Tongue (tissue), 2 donors: ENCODE measurements around the gene COL23A1. TPM values are rescaled to one million over a fixed set of nuclear protein-coding genes. Genes with fewer than 3 reads are reported as not detected.

Experiments used
- DNase-seq: peaks from one replicate; pipeline ENCODE4 v3.0.0-alpha.2; 2015
- total RNA-seq: library from RNA; depleted of rRNA; stranded (reverse); fragments of >200 nt; gene quantifications from one replicate; pipeline ENCODE4 v1.2.3, GENCODE V29; 2014

COL23A1 gene
- total RNA-seq, 1 donor from 2014 or later: 5.4 TPM

DNA sequence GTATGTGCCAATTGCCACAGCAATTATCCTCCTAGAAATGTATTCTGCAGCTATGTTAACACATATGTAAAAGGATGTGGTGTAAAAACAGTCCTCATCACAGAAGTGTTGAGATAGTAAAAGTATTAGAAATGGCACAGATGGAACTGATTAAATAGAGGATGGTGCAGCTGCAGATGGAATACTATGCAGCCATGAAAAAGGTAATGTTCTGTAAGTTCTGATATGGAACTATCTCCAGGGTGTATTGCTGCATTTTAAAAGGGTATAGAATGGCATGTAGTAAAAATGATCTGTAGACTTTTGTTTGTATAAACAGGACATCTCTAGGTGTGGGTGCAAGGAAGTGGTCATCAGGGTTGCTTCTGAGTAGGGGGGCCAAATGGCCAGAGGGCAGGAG lies 294.6 kb downstream of the COL23A1 start:
- no peak for DNase-seq

DNA sequence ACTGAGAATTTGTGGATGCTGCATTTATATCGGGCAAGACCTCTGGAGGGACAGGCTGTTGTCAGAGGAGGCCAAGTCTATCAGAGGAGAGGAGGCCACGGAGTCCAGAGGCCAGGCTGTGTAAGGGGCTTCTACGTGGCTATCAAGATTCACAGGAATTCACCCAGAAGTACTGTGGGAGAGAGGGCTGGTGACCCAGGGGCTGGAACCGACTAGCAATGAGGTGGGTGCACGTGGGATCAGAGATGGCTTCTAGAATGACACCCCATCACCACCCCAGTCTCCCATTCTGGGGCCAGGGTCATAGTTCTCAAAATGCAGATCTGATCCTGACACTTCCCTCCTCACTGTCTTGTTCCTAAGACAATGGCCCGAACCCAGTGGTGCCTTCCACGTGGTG lies 296.4 kb downstream of the COL23A1 start:
- no peak for DNase-seq

DNA sequence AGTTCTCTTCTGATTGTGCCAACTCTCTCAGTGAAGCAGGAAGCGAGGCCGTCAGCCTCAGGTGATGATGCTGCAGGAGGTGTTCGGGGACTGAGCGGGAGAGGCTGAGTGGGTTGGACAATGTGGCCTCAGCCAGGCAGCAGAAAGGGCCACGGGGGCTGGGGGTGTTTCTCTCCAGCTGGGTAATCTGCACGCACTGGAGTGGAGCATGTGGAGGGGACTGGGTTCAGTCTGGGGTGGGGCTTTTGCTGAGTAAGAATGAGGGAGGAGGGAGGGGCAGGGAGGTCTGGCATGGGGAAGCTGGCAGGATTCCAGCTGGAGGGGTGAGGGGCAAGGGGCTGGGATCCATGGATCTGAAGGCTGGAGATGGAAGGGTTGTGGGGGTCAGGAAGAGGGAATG lies 296.8 kb downstream of the COL23A1 start:
- no peak for DNase-seq

DNA sequence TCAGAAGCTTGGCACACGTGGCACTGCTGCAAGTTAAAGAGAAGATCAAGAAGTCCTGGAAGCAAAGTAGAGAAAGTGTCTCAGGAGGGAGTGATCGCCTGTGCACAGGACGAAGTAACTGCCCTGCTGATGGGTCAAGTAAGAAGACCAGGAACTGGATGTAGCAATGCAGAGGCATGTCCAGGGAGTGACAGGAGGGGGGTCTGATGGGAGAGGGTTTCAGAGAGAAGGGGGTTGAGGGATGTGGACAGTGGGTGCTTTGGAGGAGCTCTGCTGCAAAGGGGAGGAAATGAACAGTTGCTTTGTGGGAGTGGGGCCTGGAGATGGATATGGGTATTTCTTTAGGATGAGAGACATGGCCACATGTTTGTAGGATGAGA lies 297.4 kb downstream of the COL23A1 start:
- DNase-seq: no peak

DNA sequence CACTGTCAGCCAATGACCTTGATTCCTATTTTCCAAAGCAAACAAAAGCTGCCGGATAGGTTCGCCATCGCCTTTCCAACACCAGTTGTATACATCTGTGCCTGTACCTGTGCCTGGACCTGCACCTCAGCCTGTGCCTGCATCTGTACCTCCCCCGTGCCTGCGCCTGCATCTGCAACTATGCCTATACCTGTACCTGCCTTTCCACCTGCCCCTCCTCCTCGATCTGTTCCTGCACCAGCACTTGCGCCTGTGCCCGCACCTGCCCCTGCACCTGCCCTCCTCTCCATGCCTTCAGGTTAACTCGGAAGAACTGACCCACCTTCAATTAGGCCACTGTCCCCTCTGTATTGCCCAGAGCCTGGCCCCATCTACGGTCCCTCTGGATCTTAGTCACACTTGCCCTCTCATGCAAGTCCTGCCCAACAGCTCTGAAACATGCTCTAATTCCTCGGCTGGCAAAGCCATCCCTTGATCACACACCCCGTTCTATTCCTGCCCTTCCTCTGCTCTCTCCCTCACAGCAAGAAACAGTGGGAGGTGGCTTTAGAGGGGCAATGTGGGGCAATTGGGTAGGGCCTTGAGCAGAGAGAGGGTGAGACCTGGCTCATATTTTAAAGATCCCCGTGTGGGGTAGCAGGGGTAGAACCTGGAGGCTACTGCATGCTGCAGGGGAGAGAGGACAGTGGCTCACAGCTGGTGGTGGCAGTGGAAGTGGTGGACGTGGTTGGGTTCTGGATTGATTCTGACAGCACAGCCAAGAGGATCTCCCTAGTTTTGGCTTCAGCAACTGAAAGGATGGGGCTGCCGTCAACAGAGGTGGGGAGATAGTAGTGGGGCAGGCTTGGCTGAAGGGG lies 298.0 kb downstream of the COL23A1 start:
- DNase-seq: no peak

DNA sequence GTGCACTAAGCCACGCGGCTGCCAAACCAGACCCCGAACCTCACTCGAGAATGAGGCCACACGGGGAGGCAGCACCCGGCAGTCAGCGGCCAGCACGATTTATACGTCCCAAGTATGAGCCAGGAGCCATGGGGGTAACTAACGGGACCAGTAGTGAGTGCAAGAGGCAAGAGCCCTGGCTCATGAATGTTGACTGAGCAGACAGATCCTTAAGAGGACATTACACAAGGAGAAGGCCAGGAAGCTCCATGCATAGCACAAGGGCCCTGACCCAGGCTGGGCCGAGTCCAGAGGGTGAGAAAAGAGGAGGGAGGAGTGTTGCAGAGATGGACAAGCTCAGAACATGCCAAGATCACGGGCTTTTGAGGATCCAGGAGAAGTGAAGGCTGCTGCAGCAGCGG lies 299.0 kb downstream of the COL23A1 start:
- no peak for DNase-seq

DNA sequence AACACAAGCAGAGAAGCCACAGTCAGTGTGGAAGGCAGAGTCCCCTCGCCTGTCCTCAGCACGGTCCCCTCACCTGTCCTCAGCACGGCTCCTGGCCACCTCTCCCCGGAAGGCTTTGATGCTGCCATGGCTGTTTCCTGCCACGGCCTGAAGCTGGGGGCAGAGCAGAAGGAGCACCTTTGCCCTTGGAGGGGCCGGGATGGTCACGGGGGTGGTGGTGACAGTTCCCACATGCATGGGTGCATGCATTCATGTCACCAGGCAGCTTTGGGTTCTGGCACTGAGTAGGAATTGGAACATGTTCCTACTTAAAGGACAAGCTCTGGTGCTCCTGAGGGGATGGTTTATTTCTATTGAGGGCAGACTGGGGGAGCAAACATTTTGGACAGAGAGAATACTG lies 299.8 kb downstream of the COL23A1 start:
- no peak for DNase-seq

DNA sequence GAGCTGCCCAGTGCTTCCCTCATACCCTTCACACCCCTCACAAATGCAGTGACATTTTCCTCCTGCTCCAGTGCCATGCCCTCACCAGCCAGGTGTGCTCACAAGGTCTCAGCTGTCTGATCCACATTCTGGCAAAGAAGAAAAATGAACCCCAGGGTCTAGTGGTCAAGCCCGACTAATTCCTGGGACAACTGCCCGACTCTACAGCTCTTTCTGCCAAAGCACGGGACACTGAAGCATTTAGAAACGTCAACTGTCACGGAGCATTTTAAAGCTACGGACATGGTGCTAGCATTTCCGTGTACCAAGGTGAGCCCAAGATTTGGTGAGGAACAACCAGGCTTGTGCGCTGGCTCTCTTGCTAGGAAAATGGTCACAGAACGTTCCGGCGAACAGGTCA lies 300.8 kb downstream of the COL23A1 start:
- DNase-seq: no peak

DNA sequence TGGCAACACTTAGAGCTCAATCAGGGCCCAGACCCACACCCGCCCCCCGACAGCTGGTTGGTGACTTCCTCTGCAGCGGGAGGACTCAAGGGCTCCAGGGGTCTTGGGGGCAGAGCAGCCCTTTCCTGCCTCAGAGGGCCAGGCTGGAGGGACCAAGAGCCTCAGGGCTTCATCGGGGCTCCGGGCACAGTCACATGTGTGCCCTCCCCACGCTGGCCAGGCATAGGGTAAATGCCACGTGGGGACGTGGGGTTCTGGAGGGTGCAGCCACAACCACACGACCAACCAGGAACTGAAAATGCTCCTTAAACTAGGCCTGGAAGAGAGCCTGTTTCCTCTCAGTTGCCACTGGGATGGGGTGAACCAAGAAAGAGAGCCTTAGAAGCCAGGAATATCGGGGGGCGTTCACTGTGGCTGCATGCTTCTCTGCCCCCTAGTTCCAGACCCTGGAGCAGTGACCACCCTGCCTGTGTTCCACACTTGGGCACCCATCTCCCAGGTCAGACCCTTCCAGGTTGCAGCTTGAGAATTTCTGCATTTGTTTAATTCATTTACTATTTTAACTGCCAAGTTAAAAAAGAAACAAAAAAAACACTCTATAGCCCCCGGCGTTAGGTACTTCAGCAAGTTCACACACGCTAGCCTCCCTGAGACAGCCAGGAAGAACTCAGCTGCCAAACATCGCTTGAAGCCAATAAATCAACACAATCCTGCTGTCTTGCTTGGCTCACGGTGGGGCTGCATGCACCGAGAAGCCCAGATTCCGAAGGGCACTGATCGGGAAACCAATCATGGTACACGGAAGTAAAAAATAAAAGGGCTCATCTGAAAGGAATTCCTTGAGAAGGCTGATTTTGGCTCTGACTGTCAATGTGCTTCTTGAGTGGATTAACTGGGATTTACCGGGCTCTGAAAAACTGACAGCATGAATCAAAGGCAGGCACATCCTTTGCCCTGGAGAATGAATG lies 301.5 kb downstream of the COL23A1 start:
- peak; percentile 80 for DNase-seq

DNA sequence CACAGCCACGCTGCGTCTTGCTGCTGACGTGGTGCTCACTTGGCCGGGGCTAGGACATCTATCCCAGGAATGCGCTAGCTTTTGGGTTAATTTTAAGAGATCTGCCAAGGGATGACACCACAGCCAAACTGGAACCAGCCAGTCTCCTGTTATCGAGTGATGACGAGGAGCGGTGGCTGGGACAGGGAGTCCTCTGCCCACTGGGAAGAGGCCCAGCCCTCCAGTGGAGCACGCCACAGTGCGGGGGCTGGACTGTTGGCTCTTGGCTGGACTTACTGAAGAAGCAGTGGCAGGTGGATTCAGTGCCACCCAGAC lies 302.4 kb downstream of the COL23A1 start:
- DNase-seq: no peak

DNA sequence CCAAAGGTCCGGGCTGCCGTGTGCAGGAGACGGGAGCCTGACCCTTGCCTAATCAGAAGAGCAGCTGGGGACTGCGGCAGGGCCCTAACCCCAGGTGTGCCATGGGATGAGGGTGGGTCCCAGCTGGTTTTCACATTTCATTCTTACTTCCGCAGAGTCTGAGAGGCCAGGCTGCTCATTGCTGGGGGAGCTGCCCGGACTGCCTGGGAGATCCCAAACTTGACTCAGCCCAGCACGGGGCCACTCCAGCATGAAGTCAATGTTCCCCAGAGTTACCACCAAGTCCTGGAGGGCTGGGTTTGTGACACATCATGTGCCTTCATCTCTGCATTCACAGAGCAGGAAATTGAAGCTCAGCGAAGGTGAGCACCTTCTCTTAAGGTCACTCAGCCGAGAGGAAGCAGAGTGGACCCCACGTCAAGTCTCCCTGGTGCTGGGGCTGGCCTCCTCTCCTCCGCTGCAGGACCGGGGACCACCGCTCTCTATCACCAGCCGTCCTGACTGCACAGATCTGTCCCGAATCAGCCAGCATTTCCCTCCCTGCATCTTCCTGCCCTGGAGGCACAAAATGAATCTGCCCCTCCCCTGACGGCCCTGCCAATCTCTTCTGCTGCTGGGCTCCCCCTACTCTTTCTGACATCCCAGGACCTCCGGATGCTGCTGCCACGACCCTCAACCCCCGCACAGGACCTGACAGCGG lies 303.0 kb downstream of the COL23A1 start:
- no peak for DNase-seq

DNA sequence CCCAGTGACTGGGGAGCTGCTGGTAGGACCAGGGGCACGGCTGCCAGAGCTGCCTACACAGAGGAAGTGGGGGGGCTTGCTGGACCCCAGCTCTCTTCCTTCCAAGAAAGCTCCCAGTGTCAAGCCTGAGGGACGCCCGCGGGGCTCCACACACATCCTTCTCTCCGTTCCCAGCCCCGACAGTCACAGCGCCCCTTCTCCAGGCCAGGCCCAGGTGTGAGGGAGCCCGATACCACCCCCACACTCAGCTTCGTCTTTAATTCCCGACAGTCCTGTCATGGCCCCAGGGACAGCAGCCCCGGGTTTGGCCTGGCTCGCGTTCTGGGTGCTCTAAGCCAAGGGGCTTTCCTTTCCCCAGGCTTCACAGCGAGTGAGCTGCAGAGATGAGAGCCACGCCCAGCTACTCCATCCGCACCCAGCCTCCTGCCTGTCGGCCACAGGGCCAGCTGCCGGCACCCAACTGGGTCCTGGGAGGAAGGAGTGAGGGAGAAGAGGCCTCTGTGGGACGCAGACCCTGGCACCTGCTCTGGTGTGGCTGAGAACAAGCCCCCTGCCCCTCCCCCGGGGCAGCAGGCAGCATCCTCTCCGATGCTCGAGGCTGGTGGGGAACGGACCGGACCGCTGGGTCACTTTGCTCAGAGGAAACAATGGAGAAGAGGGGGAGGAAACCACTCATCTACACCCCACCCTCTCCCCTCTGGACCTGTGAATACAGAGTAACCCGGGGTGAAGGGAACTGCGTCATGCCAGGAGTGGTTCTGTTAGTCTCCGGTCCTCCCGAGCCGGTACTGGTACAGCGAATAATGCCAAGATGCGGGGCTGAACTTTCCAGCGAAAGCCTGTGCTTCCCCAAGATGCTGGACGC lies 303.7 kb downstream of the COL23A1 start:
- DNase-seq: no peak

DNA sequence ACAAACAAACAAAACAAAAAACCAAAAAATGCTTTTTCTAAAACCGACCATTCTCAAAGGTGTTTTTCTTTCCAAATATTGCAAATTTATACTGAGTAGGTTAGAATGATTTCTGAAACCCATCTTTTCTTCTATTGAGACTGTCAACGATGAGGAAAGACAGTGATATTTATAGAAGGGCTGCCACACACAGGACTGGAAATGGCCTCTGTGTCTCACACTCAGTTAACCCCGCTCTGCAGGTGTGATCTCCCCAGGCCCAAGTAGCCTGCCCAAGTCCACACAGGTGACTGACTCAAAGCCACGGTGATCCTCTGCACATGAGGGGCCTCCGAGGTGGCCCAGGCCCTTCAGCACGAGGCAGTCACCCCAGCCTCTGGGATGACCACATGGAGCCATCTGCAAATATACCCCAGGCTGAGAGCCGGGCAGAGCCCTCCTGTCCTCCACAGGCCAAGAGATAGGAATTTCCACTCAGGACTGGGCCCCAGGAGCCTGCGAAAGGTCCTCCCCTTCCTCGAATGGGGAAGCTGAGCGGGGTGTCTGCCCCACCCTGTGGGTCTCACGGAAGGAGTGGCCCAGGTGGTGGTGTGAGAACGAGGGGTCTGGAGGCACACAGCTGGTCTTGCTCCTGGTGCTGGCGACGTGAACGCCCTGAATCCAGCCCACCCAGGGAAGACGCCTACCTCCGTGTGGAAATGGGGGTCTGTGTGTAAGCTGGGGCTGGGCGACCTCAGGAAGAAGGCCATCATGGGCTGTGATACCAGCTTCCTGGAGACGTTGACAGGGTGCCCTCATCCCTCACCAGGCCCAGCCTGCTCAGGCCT lies 304.6 kb downstream of the COL23A1 start:
- no peak for DNase-seq

DNA sequence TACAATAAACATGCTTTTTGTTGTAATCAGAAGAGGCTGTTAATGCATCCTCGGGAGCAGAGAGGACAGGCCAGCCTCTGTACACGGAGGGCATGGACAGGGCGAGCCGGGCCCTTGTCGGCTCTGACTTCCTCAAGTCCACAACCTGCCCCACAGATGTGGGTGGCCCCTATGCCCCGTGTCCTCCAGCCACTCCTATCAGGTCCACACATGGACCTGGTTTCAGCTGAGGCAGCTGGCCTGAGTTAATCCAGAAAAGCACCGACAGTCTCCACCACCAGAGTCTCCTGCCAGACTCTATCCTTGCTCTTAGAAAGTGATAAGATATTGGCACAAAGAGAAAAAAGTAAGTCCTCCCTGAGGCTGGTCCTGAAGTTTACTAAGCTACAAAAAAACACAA lies 305.2 kb downstream of the COL23A1 start:
- DNase-seq: no peak

DNA sequence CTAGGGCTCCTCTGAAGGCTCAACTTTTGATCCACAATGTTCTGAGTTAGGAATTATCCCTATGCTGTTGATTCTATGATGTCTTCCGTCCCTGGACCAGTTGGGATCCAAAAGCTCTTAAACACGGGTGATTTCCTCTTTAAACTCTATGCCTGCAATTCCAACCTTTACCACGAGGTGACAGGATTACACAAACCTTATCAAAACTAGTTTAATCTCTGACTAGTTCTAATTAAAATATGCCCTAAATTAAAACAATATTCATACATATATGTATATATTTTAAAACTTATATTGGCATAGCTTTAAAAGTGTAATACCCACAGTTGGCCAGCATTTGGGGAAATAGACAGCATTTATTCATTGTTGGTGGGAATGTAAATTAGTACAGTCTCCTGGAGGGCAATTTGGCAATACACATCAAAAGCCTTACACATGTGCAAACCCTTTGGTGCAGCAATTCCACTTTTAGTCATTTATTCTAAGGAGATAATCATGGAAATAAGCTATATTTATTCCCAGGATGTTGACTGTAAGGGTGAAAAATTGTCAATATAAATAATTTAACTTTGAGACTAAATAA lies 306.0 kb downstream of the COL23A1 start:
- DNase-seq: peak; percentile 31

DNA sequence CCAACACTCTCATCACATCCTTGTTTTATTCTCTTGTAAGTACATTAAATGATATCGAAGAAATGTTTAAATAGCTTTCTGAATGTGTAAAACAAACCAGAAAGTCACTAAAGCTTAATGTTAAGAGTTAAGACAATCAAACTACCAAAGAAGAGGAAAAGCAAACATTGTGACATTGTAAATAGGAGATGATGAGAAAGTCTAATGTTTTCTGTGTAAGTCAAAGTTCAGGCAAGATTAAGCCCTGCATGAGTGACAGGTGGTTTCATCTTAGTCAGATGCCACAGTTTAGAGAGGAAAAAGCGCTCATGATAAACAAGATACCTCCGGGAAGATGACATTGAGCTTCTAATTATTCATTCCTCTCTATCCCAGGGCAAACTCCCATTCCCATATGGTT lies 306.7 kb downstream of the COL23A1 start:
- no peak for DNase-seq

DNA sequence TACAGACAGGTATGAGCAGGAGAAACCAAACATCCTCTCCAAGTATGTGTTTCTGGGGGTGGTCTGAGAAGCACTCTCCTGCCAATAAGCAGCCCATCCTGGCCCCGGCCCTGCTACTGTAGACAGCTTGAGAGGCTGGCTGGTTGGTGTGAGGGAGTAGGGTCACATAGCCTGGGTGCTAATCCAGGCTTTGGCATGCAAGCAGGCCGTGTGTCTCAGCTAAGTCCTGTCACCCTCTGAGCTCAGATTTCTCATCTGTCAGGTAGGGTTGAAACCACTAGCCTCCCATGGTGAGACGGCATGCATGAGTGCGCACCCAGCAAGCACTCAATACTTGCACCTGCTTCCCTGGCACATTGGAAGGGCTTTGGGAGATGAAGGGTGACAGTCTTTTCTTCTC lies 307.8 kb downstream of the COL23A1 start:
- DNase-seq: no peak

DNA sequence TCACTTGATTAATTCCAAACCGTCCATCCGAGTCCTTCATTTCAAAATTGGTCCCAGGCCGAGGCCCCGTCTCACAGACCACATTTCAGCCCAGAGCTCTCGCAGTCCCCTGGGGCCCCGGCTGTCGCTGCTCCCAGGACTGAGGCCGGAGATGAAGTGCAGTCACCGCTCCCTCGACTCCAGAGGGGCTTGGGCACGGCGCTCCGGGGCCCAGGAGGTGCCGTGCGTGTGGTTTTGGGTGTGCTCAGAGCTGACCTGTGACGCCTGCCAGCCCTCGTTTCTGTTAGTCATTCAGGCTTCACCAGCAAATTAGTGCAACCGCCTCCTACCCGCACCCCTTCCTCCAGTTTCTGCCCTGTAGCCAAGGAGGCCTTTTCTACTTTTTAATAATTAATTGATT lies 308.9 kb downstream of the COL23A1 start:
- no peak for DNase-seq

DNA sequence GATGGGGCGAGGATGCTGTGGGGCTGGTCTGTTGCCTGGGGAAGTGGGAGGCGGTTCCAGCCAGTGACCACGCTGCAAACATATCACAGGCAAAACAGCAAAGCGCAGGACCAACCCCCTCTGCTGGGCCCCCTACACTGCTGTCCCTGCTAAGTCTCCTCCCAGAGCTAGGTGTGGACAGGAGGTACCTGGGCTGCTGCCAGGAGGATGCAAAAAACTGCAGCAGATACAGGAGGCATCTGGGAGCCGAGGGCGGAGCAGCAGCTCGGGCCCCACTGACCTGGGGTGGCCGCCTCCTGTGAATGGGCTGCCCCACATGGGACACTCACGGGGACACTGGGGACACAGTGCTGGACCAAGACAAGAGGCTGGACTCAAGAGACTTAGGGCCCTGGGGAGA lies 309.6 kb downstream of the COL23A1 start:
- DNase-seq: no peak

DNA sequence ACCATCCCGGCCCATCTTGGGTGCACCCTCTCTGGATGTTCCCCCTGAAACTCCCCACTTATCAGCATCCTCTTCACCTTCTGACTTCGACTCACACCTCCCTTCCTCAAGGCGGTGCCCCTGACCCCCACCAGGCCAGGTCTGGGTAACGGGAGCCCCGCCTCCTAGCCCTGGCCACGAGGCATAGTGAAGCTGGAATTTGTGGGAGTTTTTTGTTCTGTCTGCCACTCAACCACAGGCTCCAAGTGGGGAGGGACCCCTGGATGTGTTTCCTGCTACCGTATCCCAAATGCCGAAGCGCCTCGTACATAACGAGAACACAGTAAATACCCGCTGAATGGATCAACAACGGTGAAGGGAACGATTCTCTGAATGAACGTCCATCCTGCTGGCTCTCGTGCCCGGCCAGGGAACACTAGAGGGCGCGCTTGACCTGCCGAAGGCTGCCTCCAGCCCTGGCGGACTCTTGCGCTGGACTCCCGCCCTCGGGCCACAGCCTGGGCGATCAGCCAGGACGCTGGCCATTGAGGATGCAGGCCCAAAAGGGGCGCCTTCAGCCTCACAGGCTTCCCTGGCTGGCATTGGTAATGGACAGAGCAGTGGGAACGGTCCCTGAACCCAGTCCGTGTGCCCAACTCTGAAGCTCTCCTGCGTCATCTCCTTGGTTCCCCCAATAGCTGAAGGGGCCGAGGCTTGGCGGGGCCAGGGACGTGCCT lies 310.3 kb downstream of the COL23A1 start:
- DNase-seq: peak; percentile 90
